Measurements from ENCODE around the gene TRIM58.

TRIM58 gene

DNA sequence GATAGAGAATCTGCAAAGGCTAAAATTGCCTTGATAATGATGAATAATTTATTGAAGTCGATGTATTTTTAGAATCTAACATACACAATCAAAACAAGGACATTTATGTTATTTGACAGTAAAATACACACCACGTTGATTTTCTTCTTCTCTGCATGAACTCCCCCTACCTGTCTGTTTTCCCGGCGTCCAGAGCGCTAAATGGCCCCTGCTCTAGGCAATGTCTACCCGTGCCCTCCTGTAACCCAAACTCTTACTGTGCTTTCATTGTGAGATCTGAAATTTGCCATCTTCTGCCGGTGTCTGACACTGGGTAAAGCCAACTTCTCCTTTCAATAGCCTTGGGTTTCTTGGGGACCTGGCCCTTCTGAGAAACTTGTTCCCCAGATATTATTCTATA, 8.6 kb upstream of the TRIM58 start:
- Histone ChIP-seq H3K79me2 (ENCODE audit: insufficient read depth, low read length) (no peaks in the 10 kb centered on the region), H3K9ac (ENCODE audit: low read length) (no peak overlapping the region), H3F3A (ENCODE audit: insufficient read depth, low read length) (no peaks in the 10 kb centered on the region), H3K9me3 (ENCODE audit: low read length) (no peaks in the 10 kb centered on the region), H3K4me1 (ENCODE audit: insufficient read depth, low read length, severe bottlenecking) (no peaks in the 10 kb centered on the region), H3K4me2 (ENCODE audit: low read length) (no peak overlapping the region), H3K36me3 (ENCODE audit: insufficient read depth, low read length) (no peaks in the 10 kb centered on the region), H2AFZ (ENCODE audit: low read length) (no peak overlapping the region), H3K27me3 (ENCODE audit: insufficient read depth, low read length) (no peaks in the 10 kb centered on the region), H3K9me2 (ENCODE audit: low read depth, low read length) (no peaks in the 10 kb centered on the region), H3K27ac (ENCODE audit: low read depth, low read length, poor library complexity, severe bottlenecking) (no peak overlapping the region), H4K20me1 (ENCODE audit: insufficient read depth, low read length) (no peaks in the 10 kb centered on the region), H3K4me3 (ENCODE audit: low read depth, low read length, poor library complexity, severe bottlenecking) (no peak overlapping the region)
- TF ChIP-seq, protein P1, sequence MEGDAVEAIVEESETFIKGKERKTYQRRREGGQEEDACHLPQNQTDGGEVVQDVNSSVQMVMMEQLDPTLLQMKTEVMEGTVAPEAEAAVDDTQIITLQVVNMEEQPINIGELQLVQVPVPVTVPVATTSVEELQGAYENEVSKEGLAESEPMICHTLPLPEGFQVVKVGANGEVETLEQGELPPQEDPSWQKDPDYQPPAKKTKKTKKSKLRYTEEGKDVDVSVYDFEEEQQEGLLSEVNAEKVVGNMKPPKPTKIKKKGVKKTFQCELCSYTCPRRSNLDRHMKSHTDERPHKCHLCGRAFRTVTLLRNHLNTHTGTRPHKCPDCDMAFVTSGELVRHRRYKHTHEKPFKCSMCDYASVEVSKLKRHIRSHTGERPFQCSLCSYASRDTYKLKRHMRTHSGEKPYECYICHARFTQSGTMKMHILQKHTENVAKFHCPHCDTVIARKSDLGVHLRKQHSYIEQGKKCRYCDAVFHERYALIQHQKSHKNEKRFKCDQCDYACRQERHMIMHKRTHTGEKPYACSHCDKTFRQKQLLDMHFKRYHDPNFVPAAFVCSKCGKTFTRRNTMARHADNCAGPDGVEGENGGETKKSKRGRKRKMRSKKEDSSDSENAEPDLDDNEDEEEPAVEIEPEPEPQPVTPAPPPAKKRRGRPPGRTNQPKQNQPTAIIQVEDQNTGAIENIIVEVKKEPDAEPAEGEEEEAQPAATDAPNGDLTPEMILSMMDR (IDR thresholded peaks at IDR 0.05; ENCODE audit: low read length) = no peak
- no peak for TF ChIP-seq EZH2 (IDR thresholded peaks at IDR 0.05; ENCODE audit: borderline replicate concordance, low read length)

DNA sequence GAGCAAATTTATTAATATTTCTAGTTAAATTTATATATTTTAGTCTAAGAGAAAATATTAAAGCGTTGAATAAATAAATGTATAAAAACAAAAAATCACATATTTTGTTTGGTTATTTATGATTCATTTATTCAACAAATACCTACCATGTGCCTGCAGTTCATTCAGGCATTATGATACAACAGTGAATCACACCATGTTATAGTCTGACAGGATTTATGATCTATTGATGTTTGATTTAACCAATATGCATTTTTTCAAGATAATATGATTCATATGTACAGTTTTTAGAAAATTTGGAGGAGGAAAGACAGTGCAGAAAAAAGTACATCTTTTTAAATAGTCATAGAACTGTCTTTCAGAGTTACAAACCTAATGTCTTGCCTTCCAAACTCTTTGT, 7.4 kb upstream of the TRIM58 start:
- Histone ChIP-seq H3K4me2 (ENCODE audit: low read length) (no peak overlapping the region), H3K4me3 (ENCODE audit: low read depth, low read length, poor library complexity, severe bottlenecking) (no peak overlapping the region), H3K9ac (ENCODE audit: low read length) (no peak overlapping the region), H3K4me1 (ENCODE audit: insufficient read depth, low read length, severe bottlenecking) (no peaks in the 10 kb centered on the region), H3K9me3 (ENCODE audit: low read length) (no peaks in the 10 kb centered on the region), H3K79me2 (ENCODE audit: insufficient read depth, low read length) (no peaks in the 10 kb centered on the region), H4K20me1 (ENCODE audit: insufficient read depth, low read length) (no peaks in the 10 kb centered on the region), H3K36me3 (ENCODE audit: insufficient read depth, low read length) (no peaks in the 10 kb centered on the region), H3K27ac (ENCODE audit: low read depth, low read length, poor library complexity, severe bottlenecking) (no peak overlapping the region), H3F3A (ENCODE audit: insufficient read depth, low read length) (no peaks in the 10 kb centered on the region), H3K9me2 (ENCODE audit: low read depth, low read length) (no peaks in the 10 kb centered on the region), H2AFZ (ENCODE audit: low read length) (no peak overlapping the region), H3K27me3 (ENCODE audit: insufficient read depth, low read length) (no peaks in the 10 kb centered on the region)
- no peak for TF ChIP-seq EZH2 (IDR thresholded peaks at IDR 0.05; ENCODE audit: borderline replicate concordance, low read length)
- TF ChIP-seq, protein P1 (IDR thresholded peaks at IDR 0.05; ENCODE audit: low read length) = no peak

- Histone ChIP-seq H3K9me2 (ENCODE audit: low read depth, low read length) (no peaks in the 10 kb centered on the region), H3K4me1 (ENCODE audit: insufficient read depth, low read length, severe bottlenecking) (no peaks in the 10 kb centered on the region), H3K27ac (ENCODE audit: low read depth, low read length, poor library complexity, severe bottlenecking) (no peak overlapping the region), H3K4me2 (ENCODE audit: low read length) (no peak overlapping the region), H3K36me3 (ENCODE audit: insufficient read depth, low read length) (no peaks in the 10 kb centered on the region), H3K79me2 (ENCODE audit: insufficient read depth, low read length) (no peaks in the 10 kb centered on the region), H2AFZ (ENCODE audit: low read length) (no peak overlapping the region), H4K20me1 (ENCODE audit: insufficient read depth, low read length) (no peaks in the 10 kb centered on the region), H3F3A (ENCODE audit: insufficient read depth, low read length) (no peaks in the 10 kb centered on the region), H3K9me3 (ENCODE audit: low read length) (no peaks in the 10 kb centered on the region), H3K27me3 (ENCODE audit: insufficient read depth, low read length) (no peaks in the 10 kb centered on the region), H3K9ac (ENCODE audit: low read length) (no peak overlapping the region), H3K4me3 (ENCODE audit: low read depth, low read length, poor library complexity, severe bottlenecking) (no peak overlapping the region)
- TF ChIP-seq EZH2 (IDR thresholded peaks at IDR 0.05; ENCODE audit: borderline replicate concordance, low read length) = no peak
- TF ChIP-seq, protein P1 (IDR thresholded peaks at IDR 0.05; ENCODE audit: low read length) = no peak
These were observed 2.0 kb upstream of the TRIM58 start for GRCh38 chr1:247854899-247855545.
